HepG2 (cell line): ENCODE results near the gene SAMD4A. TPM values are rescaled to one million over a fixed set of nuclear protein-coding genes. Genes with fewer than 3 reads are reported as not detected.

ENCODE experiments used
- ATAC-seq: fragments of 200-7000 bp; cut with Tn5 transposase; 3 replicates; pipeline ENCODE4 v1.9.1; 2020; ENCODE audit warnings: mild to moderate bottlenecking, moderate library complexity
- BruUV-seq: library from RNA; stranded (reverse); fragments of 400-500 nt; replicated peaks from 2 replicates; lab custom pipeline; 2021; lab: Mats Ljungman, UMichigan
- CTCF ChIA-PET: fragments of 300-600 bp; formaldehyde crosslinking; extraction: SDS; loops from one replicate; lab custom pipeline; 2021; ENCODE audit warnings: low total read pairs, inconsistent platforms, low intra/inter-chr PET ratio; lab: Yijun Ruan, JAX
- POLR2A ChIA-PET: fragments of 350-600 bp; sonication (Branson Sonifier 250); formaldehyde crosslinking; loops from one replicate; lab custom pipeline; 2020; ENCODE audit warnings: antibody characterized with exemption, inconsistent platforms; lab: Yijun Ruan, JAX
- DNase-seq: peaks from one replicate; pipeline ENCODE4 v3.0.0-alpha.2; 2015; ENCODE audit warnings: low spot score
- FAIRE-seq: peaks from 3 replicates; lab custom pipeline; 2011; peaks lifted over from hg19 to GRCh38; lab: Jason Lieb, UNC
- H2AFZ ChIP-seq: one replicate; pipeline ENCODE4 v1.6.1; 2011; ENCODE audit warnings: low read length, inconsistent platforms
- H3K27ac ChIP-seq: fragments of 300-600 bp; 3 replicates; pipeline ENCODE4 v1.8.0; 2011; ENCODE audit warnings: mixed run types, mild to moderate bottlenecking, mixed read lengths, low read length, inconsistent platforms; ENCODE audit not compliant: insufficient read depth; ENCODE audit errors: extremely low read length
- H3K27me3 ChIP-seq, 2 experiments: fragments of 200-600 bp in 1 of 2; 2 replicates in 1 of 2; 3 replicates in 1 of 2; pipeline versions ENCODE4 v1.6.0 to v1.8.0; 2011; ENCODE audit warnings: low read length in 2 of 2, mild to moderate bottlenecking in 2 of 2, moderate library complexity in 2 of 2, inconsistent platforms in 1 of 2; ENCODE audit not compliant: insufficient read depth in 2 of 2, control insufficient read depth in 1 of 2
- H3K36me3 ChIP-seq, 2 experiments: fragments of 200-600 bp in 1 of 2; replicated peaks in 1 of 2; 2 replicates in 1 of 2; 3 replicates in 1 of 2; pipeline versions ENCODE4 v1.5.1 to v1.8.0; 2011; ENCODE audit warnings: low read length in 2 of 2, inconsistent platforms in 1 of 2; ENCODE audit not compliant: insufficient read depth in 2 of 2, control insufficient read depth in 1 of 2
- H3K4me1 ChIP-seq: 2 replicates; pipeline ENCODE4 v1.5.1; 2012; ENCODE audit warnings: low read length, inconsistent platforms; ENCODE audit not compliant: insufficient read depth
- H3K4me2 ChIP-seq: 2 replicates; pipeline ENCODE4 v1.6.0; 2011; ENCODE audit warnings: low read depth, low read length, inconsistent platforms
- H3K4me3 ChIP-seq, 3 experiments: fragments of 200-600 bp in 1 of 3; sonication (generic), shearing (Covaris generic) in 1 of 3; replicated peaks in 1 of 3; 2 replicates each; pipeline ENCODE4 v1.5.1; 2011 to 2016; ENCODE audit warnings: low read length in 3 of 3, inconsistent platforms in 2 of 3, low read depth in 2 of 3, mild to moderate bottlenecking in 2 of 3, control low read depth in 1 of 3, mixed read lengths in 1 of 3; ENCODE audit not compliant: insufficient read depth in 1 of 3
- H3K79me2 ChIP-seq: one replicate; pipeline ENCODE4 v1.6.1; 2011; ENCODE audit warnings: low read length, inconsistent platforms; ENCODE audit not compliant: insufficient read depth
- H3K9ac ChIP-seq: 2 replicates; pipeline ENCODE4 v1.6.0; 2011; ENCODE audit warnings: mild to moderate bottlenecking, low read depth, low read length, inconsistent platforms; ENCODE audit not compliant: insufficient read depth
- H3K9me3 ChIP-seq: 2 replicates; pipeline ENCODE4 v1.5.1; 2012; ENCODE audit warnings: mild to moderate bottlenecking, low read length
- H4K20me1 ChIP-seq: 2 replicates; pipeline ENCODE4 v1.6.0; 2011; ENCODE audit warnings: inconsistent platforms, mild to moderate bottlenecking, low read length, moderate library complexity; ENCODE audit not compliant: insufficient read depth
- EHMT2 ChIP-seq: fragments of 200-600 bp; sonication (generic); IDR thresholded peaks from 2 replicates; pipeline ENCODE4 v1.7.0; 2017; ENCODE audit warnings: antibody characterized with exemption, low read depth, low read length, borderline replicate concordance
- GATA4 ChIP-seq: sonication (generic); IDR thresholded peaks from 2 replicates; pipeline ENCODE4 v1.6.1; 2016; ENCODE audit warnings: antibody characterized with exemption, low read depth, borderline replicate concordance
- KDM5B ChIP-seq: sonication (generic); formaldehyde crosslinking; IDR thresholded peaks from 2 replicates; pipeline ENCODE4 v1.4.0; 2020; ENCODE audit warnings: missing genetic modification reagents, mild to moderate bottlenecking, borderline replicate concordance
- NR3C1 ChIP-seq: sonication (generic); formaldehyde crosslinking; IDR thresholded peaks from 2 replicates; pipeline ENCODE4 v1.4.0; 2020; ENCODE audit warnings: missing genetic modification reagents
- PAF1 ChIP-seq: IDR thresholded peaks from 2 replicates; pipeline ENCODE4 v1.6.1; 2016; ENCODE audit warnings: missing genetic modification reagents, missing compliant biosample characterization
- PCBP1 ChIP-seq: fragments of 200-400 bp; formaldehyde crosslinking; IDR thresholded peaks from 2 replicates; pipeline ENCODE4 v1.6.1; 2017; ENCODE audit warnings: mild to moderate bottlenecking, low read depth, low read length, borderline replicate concordance
- REST ChIP-seq, 2 experiments: IDR thresholded peaks; 2 replicates each; pipeline ENCODE4 v1.6.1; 2011 to 2012; ENCODE audit warnings: low read length in 2 of 2, borderline replicate concordance in 1 of 2, low read depth in 1 of 2, mild to moderate bottlenecking in 1 of 2, moderate library complexity in 1 of 2
- SAP130 ChIP-seq: IDR thresholded peaks from 2 replicates; pipeline ENCODE4 v1.6.1; 2016; ENCODE audit warnings: low read depth
- TFDP1 ChIP-seq: IDR thresholded peaks from 2 replicates; pipeline ENCODE4 v1.6.1; 2016; ENCODE audit warnings: missing compliant biosample characterization, missing genetic modification reagents, borderline replicate concordance
- TOE1 ChIP-seq: sonication (generic); formaldehyde crosslinking; IDR thresholded peaks from 2 replicates; pipeline ENCODE4 v1.4.0; 2020; ENCODE audit warnings: mild to moderate bottlenecking, missing genetic modification reagents
- ZNF530 ChIP-seq: sonication (generic); formaldehyde crosslinking; IDR thresholded peaks from 2 replicates; pipeline ENCODE4 v1.5.0; 2020; ENCODE audit warnings: low read depth, mild to moderate bottlenecking, missing genetic modification reagents
- ZNF558 ChIP-seq: sonication (generic); formaldehyde crosslinking; IDR thresholded peaks from 2 replicates; pipeline ENCODE4 v1.9.0; 2022; ENCODE audit warnings: mild to moderate bottlenecking, missing genetic modification reagents, borderline replicate concordance
- ZNF773 ChIP-seq: sonication (generic); formaldehyde crosslinking; IDR thresholded peaks from 2 replicates; pipeline ENCODE4 v1.4.0; 2020; ENCODE audit warnings: missing genetic modification reagents, borderline replicate concordance
- WGBS: methylation state at CpG from one replicate; pipeline ENCODE4 v1.1.6; 2017; ENCODE audit warnings: low lambda C conversion rate; 5-methylcytosine and 5-hydroxymethylcytosine counted together
- in situ Hi-C: cut with HindIII; loops from 2 replicates; pipeline ENCODE4 v1.10.0; 2017; ENCODE audit warnings: low pct_unique_long_range_greater_than_20kb; ENCODE audit not compliant: extremely low pct_ligation_motif_present
- intact Hi-C: fragments of 100-400 bp; cut with micrococcal nuclease; formaldehyde crosslinking; loops from one replicate; pipeline ENCODE4 v1.10.0; 2022; ENCODE audit not compliant: unreplicated experiment
- polyA plus RNA-seq, 8 experiments: library from polyadenylated mRNA; depleted of rRNA in 3 of 8; stranded (reverse) in 7 of 8; unstranded in 1 of 8; fragments of >200 nt; fragmentation: Illumina TruSeq in 4 of 8; extraction: Trizol in 4 of 8; gene quantifications; 2 replicates each; pipeline versions ENCODE4 v1.2.1 to v1.2.3, GENCODE V29; 2011 to 2016; ENCODE audit warnings: low read depth in 4 of 8, missing spikeins in 1 of 8, mixed read lengths in 1 of 8; ENCODE audit not compliant: insufficient read depth in 1 of 8
- total RNA-seq, 5 experiments: library from RNA; depleted of rRNA; stranded (reverse); fragments of >200 nt; fragmentation: Illumina TruSeq; extraction: Trizol; gene quantifications; 2 replicates each; pipeline ENCODE4 v1.2.3, GENCODE V29; 2016; ENCODE audit warnings: low read depth in 1 of 5

The SAMD4A gene
- total and polyA plus RNA-seq, 2 of the 13 experiments (the other 11 are each of a cell fraction or from before 2014, with no cell fraction given): 11.8 to 13.0 TPM

GRCh38 chr14:54808326-54809161 is 241.6 kb downstream of the SAMD4A start (continued):
- TF ChIP-seq SAP130 (CRISPR knock-in tag) (peak; percentile 40; the same call in 1 of the 2 replicates), EHMT2 (no peak), KDM5B (CRISPR knock-in tag) (0 out of 2 replicates have a peak, but pooled peaks have one; percentile 36), TFDP1 (peak; percentile 42; the same call in 1 of the 2 replicates), TOE1 (CRISPR knock-in tag) (no peak), ZNF773 (CRISPR knock-in tag) (no peak), PCBP1 (no peak), PAF1 (no peak), GATA4 (no peak), ZNF530 (no peak)

- ATAC-seq (no peak), DNase-seq (no peak), FAIRE-seq (no peak)
- Histone ChIP-seq H3K27me3 (no peaks in the 10 kb centered on the region), H2AFZ (no peak overlapping the region), H3K9ac (no peak overlapping the region), H4K20me1 (no peaks in the 10 kb centered on the region), H3K79me2 (no peaks in the 10 kb centered on the region), H3K27ac (no peak overlapping the region), H3K4me3 (no peak overlapping the region), H3K9me3 (no peaks in the 10 kb centered on the region), H3K4me2 (no peak overlapping the region), H3K4me1 (peaks cover 43% of the 10 kb centered on the region), H3K36me3 (no peaks in the 10 kb centered on the region)
- in situ Hi-C loops (loop anchor here (10.0 kb wide), 1 partner anchor 245 kb away; the partner anchor contains the start of gene SAMD4A), intact Hi-C loops (loop anchor here (5.0 to 10.0 kb wide), 3 partner anchors 83 to 312 kb away; partner anchors contain the start of gene SAMD4A)
- 88% methylated on average over 8 of the region's 8 CpGs for WGBS
- no TSS peak for BruUV-seq
- ChIA-PET CTCF (no interaction called here), POLR2A (no interaction called here)
- TF ChIP-seq ZNF558 (CRISPR knock-in tag): no peak
- no peak for TF ChIP-seq REST (IDR thresholded peaks at IDR 0.05; ENCODE audit: borderline replicate concordance in 1 of 2, low read depth in 1 of 2, low read length in 2 of 2)
- TF ChIP-seq NR3C1: no peak
Measured at GRCh38 chr14:54809767-54810166, 242.8 kb downstream of the SAMD4A start.
